ENCODE data around the gene BFSP1. TPM values are rescaled to one million over a fixed set of nuclear protein-coding genes. Genes with fewer than 3 reads are reported as not detected.

BFSP1 gene
- total RNA-seq, 1 experiment from 2014 or later = 6.1 TPM

GRCh38 chr20:17463711-17464110, 67.5 kb downstream of the BFSP1 start:
- H3K27me3 ChIP-seq (replicated peaks; ENCODE audit: insufficient read depth, low read depth, low read length, poor library complexity) = no peaks in the 10 kb centered on the region
- no peak overlapping the region for H3K4me3 ChIP-seq (ENCODE audit: low read depth, low read length, poor library complexity, severe bottlenecking)
- CTCF ChIA-PET = no interaction called here
- DNase-seq (ENCODE audit: low spot score) = no peak
- intact Hi-C loops (cut with micrococcal nuclease; ENCODE audit: unreplicated experiment) = no loop called here
- H3K36me3 ChIP-seq (ENCODE audit: insufficient read depth, low read length, poor library complexity, severe bottlenecking) = peaks cover 22% of the 10 kb centered on the region
- no peak overlapping the region for H3K27ac ChIP-seq (ENCODE audit: low read depth, low read length, poor library complexity, severe bottlenecking)
- H3K9me3 ChIP-seq (ENCODE audit: low read depth, low read length, poor library complexity, severe bottlenecking) = no peaks in the 10 kb centered on the region
- TF ChIP-seq EZH2 (IDR thresholded peaks at IDR 0.05; ENCODE audit: borderline replicate concordance, low read depth, low read length, poor library complexity, severe bottlenecking) = no peak
- TF ChIP-seq CTCF (conservative IDR thresholded peaks at IDR 0.05; ENCODE audit: low read depth, low read length) = no peak
- no TSS peak for BruUV-seq (replicated peaks)
- POLR2A ChIA-PET (ENCODE audit: low non-redundant PET) = no interaction called here
- H3K4me1 ChIP-seq (ENCODE audit: insufficient read depth, low read length, poor library complexity, severe bottlenecking) = no peaks in the 10 kb centered on the region

- no peak for DNase-seq (ENCODE audit: low spot score)
- H3K4me1 ChIP-seq (ENCODE audit: insufficient read depth, low read length, poor library complexity, severe bottlenecking) = no peaks in the 10 kb centered on the region
- H3K27ac ChIP-seq (ENCODE audit: low read depth, low read length, poor library complexity, severe bottlenecking) = no peak overlapping the region
- H3K27me3 ChIP-seq (replicated peaks; ENCODE audit: insufficient read depth, low read depth, low read length, poor library complexity) = no peaks in the 10 kb centered on the region
- peaks cover 31% of the 10 kb centered on the region for H3K36me3 ChIP-seq (ENCODE audit: insufficient read depth, low read length, poor library complexity, severe bottlenecking)
- ChIA-PET POLR2A (ENCODE audit: low non-redundant PET) (no interaction called here), CTCF (no interaction called here)
- intact Hi-C loops (cut with micrococcal nuclease; ENCODE audit: unreplicated experiment) = no loop called here
- BruUV-seq (replicated peaks) = no TSS peak
- no peak overlapping the region for H3K4me3 ChIP-seq (ENCODE audit: low read depth, low read length, poor library complexity, severe bottlenecking)
- TF ChIP-seq EZH2 (IDR thresholded peaks at IDR 0.05; ENCODE audit: borderline replicate concordance, low read depth, low read length, poor library complexity, severe bottlenecking) = no peak
- TF ChIP-seq CTCF (conservative IDR thresholded peaks at IDR 0.05; ENCODE audit: low read depth, low read length) = no peak
- no peaks in the 10 kb centered on the region for H3K9me3 ChIP-seq (ENCODE audit: low read depth, low read length, poor library complexity, severe bottlenecking)
These were observed 69.2 kb downstream of the BFSP1 start for GRCh38 chr20:17461941-17462340.

GRCh38 chr20:17460119-17460518, 71.1 kb downstream of the BFSP1 start:
- Histone ChIP-seq H3K27ac (ENCODE audit: low read depth, low read length, poor library complexity, severe bottlenecking) (no peak overlapping the region), H3K36me3 (ENCODE audit: insufficient read depth, low read length, poor library complexity, severe bottlenecking) (peaks cover 27% of the 10 kb centered on the region), H3K4me3 (ENCODE audit: low read depth, low read length, poor library complexity, severe bottlenecking) (no peak overlapping the region), H3K4me1 (ENCODE audit: insufficient read depth, low read length, poor library complexity, severe bottlenecking) (no peaks in the 10 kb centered on the region), H3K9me3 (ENCODE audit: low read depth, low read length, poor library complexity, severe bottlenecking) (no peaks in the 10 kb centered on the region), H3K27me3 (replicated peaks; ENCODE audit: insufficient read depth, low read depth, low read length, poor library complexity) (no peaks in the 10 kb centered on the region)
- ChIA-PET CTCF (interaction anchor here (0.7 kb wide), 1 partner anchor 658 kb away, joined by 3 read pairs; no protein-coding TSS in a partner anchor), POLR2A (ENCODE audit: low non-redundant PET) (no interaction called here)
- DNase-seq (ENCODE audit: low spot score) = no peak
- TF ChIP-seq EZH2 (IDR thresholded peaks at IDR 0.05; ENCODE audit: borderline replicate concordance, low read depth, low read length, poor library complexity, severe bottlenecking) (no peak), CTCF (conservative IDR thresholded peaks at IDR 0.05; ENCODE audit: low read depth, low read length) (no peak)
- BruUV-seq (replicated peaks) = no TSS peak
- intact Hi-C loops (cut with micrococcal nuclease; ENCODE audit: unreplicated experiment) = no loop called here

All from A673 (cell line).